ENCODE results near the gene ZNF782. TPM values are rescaled to one million over a fixed set of nuclear protein-coding genes. Genes with fewer than 3 reads are reported as not detected.

ZNF782 gene
- total RNA-seq, 1 experiment from 2014 or later: 11.5 TPM

- H3K4me3 ChIP-seq: peak overlapping the region; percentile 91
- DNase-seq: peak; percentile 58 to 94
- BruUV-seq (replicated peaks): TSS peak; percentile 40
- peaks cover 28% of the 10 kb centered on the region; the same call in 1 of the 2 replicates for H3F3A ChIP-seq (ENCODE audit: insufficient read depth, low read depth)
- TF ChIP-seq CTCF (conservative IDR thresholded peaks at IDR 0.05) (no peak), EZH2 (IDR thresholded peaks at IDR 0.05; ENCODE audit: low read depth) (no peak)
- ChIA-PET CTCF (interaction anchor here (0.6 to 1.3 kb wide), 4 partner anchors 9 to 924 kb away, joined by 3 to 6 read pairs (median 4); no protein-coding TSS in a partner anchor), POLR2A (ENCODE audit: unreplicated experiment) (interaction anchor here (0.6 to 1.3 kb wide), 4 partner anchors 9 to 256 kb away, joined by 4 to 15 read pairs (median 6); no protein-coding TSS in a partner anchor)
- no peaks in the 10 kb centered on the region for H3K9me2 ChIP-seq (ENCODE audit: insufficient read depth)
- H3K9me3 ChIP-seq (ENCODE audit: insufficient read depth, low read depth): no peaks in the 10 kb centered on the region
- peak overlapping the region; percentile 89 for H2AFZ ChIP-seq
- H4K20me1 ChIP-seq (ENCODE audit: insufficient read depth): no peaks in the 10 kb centered on the region
- H3K4me2 ChIP-seq: peak overlapping the region; percentile 99
- H3K27me3 ChIP-seq (ENCODE audit: insufficient read depth, low read depth): no peaks in the 10 kb centered on the region
- H3K36me3 ChIP-seq (ENCODE audit: low read depth): no peaks in the 10 kb centered on the region
- H3K79me2 ChIP-seq (ENCODE audit: low read depth): no peaks in the 10 kb centered on the region
- H3K4me1 ChIP-seq (replicated peaks; ENCODE audit: insufficient read depth): peaks cover 17% of the 10 kb centered on the region
- peak overlapping the region; percentile 83 for H3K27ac ChIP-seq
- intact Hi-C loops (cut with micrococcal nuclease; ENCODE audit: unreplicated experiment): loop anchor here (1.0 to 5.0 kb wide), 3 partner anchors 9 to 172 kb away; no protein-coding TSS in a partner anchor
Observed at GRCh38 chr9:96874947-96875460, 20.7 kb upstream of the ZNF782 start.

- Histone ChIP-seq H3K9me3 (ENCODE audit: insufficient read depth, low read depth) (no peaks in the 10 kb centered on the region), H3K27ac (peak overlapping the region; percentile 83), H2AFZ (peak overlapping the region; percentile 89), H3K4me1 (replicated peaks; ENCODE audit: insufficient read depth) (peaks cover 19% of the 10 kb centered on the region), H3F3A (ENCODE audit: insufficient read depth, low read depth) (peaks cover 28% of the 10 kb centered on the region; the same call in 1 of the 2 replicates), H3K36me3 (ENCODE audit: low read depth) (no peaks in the 10 kb centered on the region), H3K4me3 (peak overlapping the region; percentile 91; the same call in 1 of the 2 replicates), H4K20me1 (ENCODE audit: insufficient read depth) (no peaks in the 10 kb centered on the region), H3K79me2 (ENCODE audit: low read depth) (no peaks in the 10 kb centered on the region), H3K4me2 (peak overlapping the region; percentile 99; the same call in 1 of the 2 replicates), H3K9me2 (ENCODE audit: insufficient read depth) (no peaks in the 10 kb centered on the region), H3K27me3 (ENCODE audit: insufficient read depth, low read depth) (no peaks in the 10 kb centered on the region)
- ChIA-PET POLR2A (ENCODE audit: unreplicated experiment) (interaction anchor here (0.9 to 1.3 kb wide), 3 partner anchors 10 to 16 kb away, joined by 4 to 6 read pairs (median 6); no protein-coding TSS in a partner anchor), CTCF (interaction anchor here (0.6 to 0.7 kb wide), 2 partner anchors 10 to 925 kb away, joined by 4 read pairs; no protein-coding TSS in a partner anchor)
- intact Hi-C loops (cut with micrococcal nuclease; ENCODE audit: unreplicated experiment): no loop called here
- BruUV-seq (replicated peaks): no TSS peak
- DNase-seq: no peak
- TF ChIP-seq CTCF (conservative IDR thresholded peaks at IDR 0.05) (no peak), EZH2 (IDR thresholded peaks at IDR 0.05; ENCODE audit: low read depth) (no peak)
Observed at GRCh38 chr9:96874201-96874785, 20.0 kb upstream of the ZNF782 start.

- H4K20me1 ChIP-seq (ENCODE audit: insufficient read depth): no peaks in the 10 kb centered on the region
- intact Hi-C loops (cut with micrococcal nuclease; ENCODE audit: unreplicated experiment): no loop called here
- no TSS peak for BruUV-seq (replicated peaks)
- peaks cover 8% of the 10 kb centered on the region; the same call in 1 of the 2 replicates for H3K9me3 ChIP-seq (ENCODE audit: insufficient read depth, low read depth)
- H3K9me2 ChIP-seq (ENCODE audit: insufficient read depth): no peaks in the 10 kb centered on the region
- 0 out of 2 replicates have a peak, but pooled peaks cover 4% of the 10 kb centered on the region for H3K36me3 ChIP-seq (ENCODE audit: low read depth)
- H2AFZ ChIP-seq: no peak overlapping the region
- CTCF ChIA-PET: no interaction called here
- peaks cover 28% of the 10 kb centered on the region for H3K4me1 ChIP-seq (replicated peaks; ENCODE audit: insufficient read depth)
- no peak overlapping the region for H3K4me2 ChIP-seq
- TF ChIP-seq EZH2 (IDR thresholded peaks at IDR 0.05; ENCODE audit: low read depth) (no peak), CTCF (conservative IDR thresholded peaks at IDR 0.05) (no peak)
- H3K27me3 ChIP-seq (ENCODE audit: insufficient read depth, low read depth): no peaks in the 10 kb centered on the region
- no peak for DNase-seq
- POLR2A ChIA-PET (ENCODE audit: unreplicated experiment): interaction anchor here (0.7 kb wide), 2 partner anchors 12 to 167 kb away, joined by 3 to 6 read pairs; no protein-coding TSS in a partner anchor
- H3K4me3 ChIP-seq: no peak overlapping the region
- H3K79me2 ChIP-seq (ENCODE audit: low read depth): no peaks in the 10 kb centered on the region
- H3F3A ChIP-seq (ENCODE audit: insufficient read depth, low read depth): peaks cover 23% of the 10 kb centered on the region; the same call in 1 of the 2 replicates
- no peak overlapping the region for H3K27ac ChIP-seq
Observed at GRCh38 chr9:96871176-96871575, 16.9 kb upstream of the ZNF782 start.

Data from PC-9 (cell line).